GM19238 (cell line): ENCODE data around the gene FCN3.
"Not testable (repeated sequence)": the region's sequence is repeated elsewhere in the genome, so short reads cannot be mapped to it uniquely, and the experiment has no call there.

ENCODE experiments used
- DNase-seq: peaks from one replicate; pipeline ENCODE4 v3.0.0; 2011; ENCODE audit warnings: low spot score; ENCODE audit not compliant: insufficient read length

Gene FCN3

GRCh38 chr1:27399251-27400025 lies 24.8 kb upstream of the FCN3 start:
- no peak for DNase-seq

- no peak for DNase-seq
These were observed 24.0 kb upstream of the FCN3 start for GRCh38 chr1:27398405-27399149.

DNA sequence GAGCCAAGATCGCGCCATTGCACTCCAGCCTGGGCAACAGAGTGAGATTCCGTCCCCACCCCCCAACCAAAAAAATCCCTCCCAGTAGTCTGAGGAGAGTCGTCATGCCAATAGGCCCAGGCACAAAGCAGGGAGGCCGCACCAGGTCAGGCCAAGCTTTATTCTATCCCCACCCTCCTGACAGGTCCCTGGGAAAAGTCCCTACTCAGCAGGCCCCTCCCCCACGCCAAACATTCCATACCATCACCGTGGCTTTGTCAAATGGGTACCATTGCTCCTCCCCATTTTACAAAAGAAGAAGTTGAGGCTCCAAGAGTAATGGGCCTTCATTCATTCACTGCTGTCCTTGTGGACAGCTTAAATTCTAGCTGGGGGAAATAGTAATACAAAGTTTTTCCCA lies 23.1 kb upstream of the FCN3 start:
- no peak for DNase-seq

DNA sequence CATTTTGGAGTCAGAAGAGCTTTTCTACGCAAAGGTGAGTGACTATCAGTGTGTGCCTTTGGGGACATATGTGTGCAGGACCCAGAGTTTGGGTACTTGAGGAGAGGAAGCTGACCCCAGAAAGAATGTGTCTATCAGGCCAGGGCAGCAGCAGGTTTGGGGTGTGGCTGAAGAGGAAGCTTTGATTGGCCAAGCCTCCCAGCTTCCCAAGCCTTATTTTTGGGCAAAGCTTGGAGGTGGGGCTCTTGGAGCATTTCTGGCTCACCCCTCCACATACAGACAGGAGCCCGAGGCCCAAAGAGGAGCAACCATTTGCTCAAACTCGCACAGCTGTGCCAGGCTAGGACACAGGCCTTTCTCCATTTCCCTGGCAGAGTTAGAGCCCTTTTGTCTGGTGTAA lies 22.5 kb upstream of the FCN3 start:
- DNase-seq: no peak

DNA sequence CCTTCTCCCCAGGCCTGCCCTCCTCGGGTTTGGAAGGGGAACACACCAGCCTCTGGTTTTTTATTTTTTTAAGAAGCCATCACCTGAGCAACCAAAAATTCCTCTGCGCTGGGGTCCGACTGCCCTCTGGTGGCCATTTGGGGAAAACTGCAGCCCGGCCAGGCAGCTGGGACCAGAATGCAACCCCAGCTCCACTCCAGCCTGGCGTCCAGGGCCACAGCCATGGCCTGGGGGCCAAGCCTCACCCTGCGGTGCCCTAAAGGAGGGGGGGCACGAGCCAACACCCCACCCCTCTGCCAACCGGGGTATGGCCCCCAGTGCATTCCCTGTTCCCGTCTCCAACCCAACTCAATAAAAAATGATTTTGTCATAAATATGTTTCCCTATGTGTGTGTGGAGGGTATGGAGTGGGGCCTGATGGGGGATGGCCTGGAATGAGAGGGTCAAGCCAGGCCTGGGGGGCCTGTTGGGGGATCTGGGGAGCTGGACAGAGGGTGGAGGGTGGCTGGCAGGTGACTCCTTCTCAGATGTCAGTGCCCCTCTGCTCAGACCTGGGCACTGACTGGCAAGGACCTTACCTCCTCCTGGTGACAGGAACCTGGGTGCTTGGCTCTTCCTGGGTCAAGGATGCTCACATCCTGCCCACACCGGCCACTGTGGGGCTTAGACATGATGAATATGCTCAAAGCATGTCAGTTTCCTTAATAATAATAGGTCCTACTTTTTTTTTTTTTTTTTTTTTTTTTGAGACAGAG lies 21.0 kb upstream of the FCN3 start:
- peak; percentile 83 for DNase-seq

DNA sequence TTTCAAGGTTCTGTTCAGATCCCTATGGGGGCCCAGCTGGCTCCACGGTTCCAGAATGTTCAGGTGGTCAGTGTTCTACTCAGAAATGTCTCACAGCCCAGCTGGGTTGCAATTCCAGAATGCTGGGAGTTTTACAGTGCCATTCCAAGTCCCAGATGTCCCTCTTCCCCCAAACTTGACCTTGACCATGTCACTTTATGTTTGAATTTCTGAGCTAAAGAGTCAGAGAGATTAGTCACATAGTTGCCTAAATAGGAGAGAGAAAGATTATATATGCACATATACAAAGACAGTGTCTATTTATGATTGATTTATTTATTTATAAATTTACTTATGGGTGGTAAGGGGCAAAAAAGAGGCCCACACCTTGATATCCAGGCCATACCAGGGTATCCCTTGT lies 20.3 kb upstream of the FCN3 start:
- no peak for DNase-seq

- no peak for DNase-seq
These were observed 19.6 kb upstream of the FCN3 start for GRCh38 chr1:27394282-27394658.

GRCh38 chr1:27393641-27394281 lies 19.1 kb upstream of the FCN3 start:
- no peak for DNase-seq

- DNase-seq: no peak
These were observed 18.4 kb upstream of the FCN3 start for GRCh38 chr1:27392778-27393635.

- peak; percentile 92 for DNase-seq
These were observed 17.6 kb upstream of the FCN3 start, which contains the start of gene GPR3 for GRCh38 chr1:27392096-27392777. Gene GPR3 (plus strand): TSS chr1:27392622. CDS start chr1:27393799, 1,177 bp downstream.

GRCh38 chr1:27391511-27392095 lies 17.0 kb upstream of the FCN3 start:
- DNase-seq: no peak

- DNase-seq: peak; percentile 67
These were observed 13.8 kb upstream of the FCN3 start for GRCh38 chr1:27388337-27389005.

DNA sequence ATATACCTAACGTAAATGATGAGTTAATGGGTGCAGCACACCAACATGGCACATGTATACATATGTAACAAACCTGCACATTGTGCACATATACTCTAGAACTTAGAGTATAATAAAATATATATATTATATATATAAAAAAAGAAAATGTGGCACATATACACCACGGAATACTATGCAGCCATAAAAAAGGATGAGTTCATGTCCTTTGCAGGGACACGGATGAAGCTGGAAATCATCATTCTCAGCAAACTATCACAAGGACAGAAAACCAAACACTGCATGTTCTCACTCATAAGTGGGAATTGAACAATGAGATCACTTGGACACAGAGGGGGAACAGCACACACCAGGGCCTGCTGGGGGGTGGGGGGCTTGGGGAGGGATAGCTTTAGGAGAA lies 10.2 kb upstream of the FCN3 start:
- DNase-seq: not testable (repeated sequence)

DNA sequence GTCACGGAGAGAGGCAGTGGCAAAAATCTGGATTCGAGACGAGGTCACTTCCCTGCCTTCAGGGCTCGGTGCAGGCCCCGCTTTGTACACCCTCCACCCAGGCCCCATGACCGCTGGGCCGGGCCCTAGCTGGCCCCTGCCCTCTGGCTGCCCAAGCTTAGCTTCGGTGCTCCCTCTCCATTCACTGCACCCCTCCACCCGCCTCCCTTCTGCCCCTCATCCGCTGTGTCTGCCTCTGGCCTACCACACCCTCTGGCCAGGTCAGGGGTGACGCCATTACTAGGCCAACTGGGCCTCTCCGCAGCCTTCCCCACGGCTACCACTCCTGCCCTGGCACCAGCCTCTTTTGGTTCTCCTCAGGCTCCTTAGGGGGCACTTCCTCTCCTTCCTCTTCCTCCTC lies 9.0 kb upstream of the FCN3 start:
- no peak for DNase-seq

DNA sequence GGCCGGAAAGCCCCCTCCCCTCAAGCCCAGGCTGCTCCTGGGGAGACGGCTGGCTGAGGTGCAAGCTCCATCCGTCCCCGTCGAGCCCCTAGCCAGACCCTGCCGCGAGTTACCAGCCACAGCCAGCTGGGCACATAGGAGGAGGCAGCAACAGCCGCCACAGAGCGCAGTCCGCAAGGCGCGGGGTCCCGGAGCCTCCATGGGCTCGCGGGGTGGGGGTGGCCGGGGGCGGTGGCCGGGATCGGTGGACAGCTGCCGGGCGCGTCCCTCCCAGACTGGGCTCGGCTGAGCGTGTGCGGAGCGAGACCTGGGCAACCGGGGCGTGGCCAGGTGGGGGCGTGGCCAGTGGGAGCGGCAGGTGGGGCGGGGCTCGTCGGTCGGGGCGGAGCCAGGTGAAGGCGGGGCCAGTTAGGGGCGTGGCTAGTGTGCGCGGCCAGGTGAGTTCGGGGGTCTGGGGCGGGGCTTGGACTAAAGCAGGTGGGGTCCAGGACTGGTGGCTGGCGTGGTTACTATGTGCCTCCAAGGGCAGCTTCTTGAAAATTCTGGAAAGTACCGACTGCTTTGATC lies 8.5 kb upstream of the FCN3 start, which contains the start of gene CD164L2:
TSS of gene CD164L2 (minus strand) at position 295 of the 567 bp plus-strand sequence. CDS start at position 201, 94 bp downstream.
- DNase-seq: no peak

DNA sequence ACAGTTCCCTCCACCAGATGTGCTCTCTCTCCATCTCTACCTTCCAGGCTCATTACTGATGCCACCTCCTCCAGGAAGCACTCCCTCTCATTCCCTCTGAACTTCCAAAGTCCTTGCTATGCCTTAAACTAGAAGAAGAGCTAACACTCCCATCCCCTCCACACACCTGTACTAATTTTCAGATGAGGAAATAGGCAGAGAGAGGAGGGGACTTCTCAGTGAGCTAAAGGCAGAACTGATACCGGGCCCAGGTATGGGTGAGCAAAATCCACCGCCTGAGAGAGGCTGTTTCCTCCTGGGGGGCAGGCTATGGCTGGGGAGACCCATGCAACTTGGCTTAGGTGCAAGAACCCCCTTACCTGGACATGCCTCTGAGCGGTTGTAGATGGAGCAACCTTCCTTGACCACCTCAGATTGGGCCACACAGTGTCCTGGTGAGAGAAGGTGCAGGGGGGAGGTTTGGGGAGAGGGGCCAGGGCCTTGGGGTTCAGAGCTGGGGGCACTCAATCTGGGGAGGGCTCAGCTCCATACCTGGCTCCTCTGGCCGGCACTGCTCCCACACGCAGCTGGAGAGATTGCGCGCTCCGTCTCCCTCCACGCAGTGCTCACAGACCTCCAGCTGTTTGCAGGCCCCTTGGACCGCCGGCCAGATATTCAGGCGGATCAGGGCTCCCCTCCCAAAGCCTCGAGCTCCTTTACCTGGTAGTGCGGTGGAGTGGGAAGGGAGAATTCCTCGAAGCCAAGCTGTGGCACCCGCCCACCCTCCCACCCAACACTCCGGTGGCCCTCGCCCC lies 7.5 kb upstream of the FCN3 start:
- DNase-seq: no peak

DNA sequence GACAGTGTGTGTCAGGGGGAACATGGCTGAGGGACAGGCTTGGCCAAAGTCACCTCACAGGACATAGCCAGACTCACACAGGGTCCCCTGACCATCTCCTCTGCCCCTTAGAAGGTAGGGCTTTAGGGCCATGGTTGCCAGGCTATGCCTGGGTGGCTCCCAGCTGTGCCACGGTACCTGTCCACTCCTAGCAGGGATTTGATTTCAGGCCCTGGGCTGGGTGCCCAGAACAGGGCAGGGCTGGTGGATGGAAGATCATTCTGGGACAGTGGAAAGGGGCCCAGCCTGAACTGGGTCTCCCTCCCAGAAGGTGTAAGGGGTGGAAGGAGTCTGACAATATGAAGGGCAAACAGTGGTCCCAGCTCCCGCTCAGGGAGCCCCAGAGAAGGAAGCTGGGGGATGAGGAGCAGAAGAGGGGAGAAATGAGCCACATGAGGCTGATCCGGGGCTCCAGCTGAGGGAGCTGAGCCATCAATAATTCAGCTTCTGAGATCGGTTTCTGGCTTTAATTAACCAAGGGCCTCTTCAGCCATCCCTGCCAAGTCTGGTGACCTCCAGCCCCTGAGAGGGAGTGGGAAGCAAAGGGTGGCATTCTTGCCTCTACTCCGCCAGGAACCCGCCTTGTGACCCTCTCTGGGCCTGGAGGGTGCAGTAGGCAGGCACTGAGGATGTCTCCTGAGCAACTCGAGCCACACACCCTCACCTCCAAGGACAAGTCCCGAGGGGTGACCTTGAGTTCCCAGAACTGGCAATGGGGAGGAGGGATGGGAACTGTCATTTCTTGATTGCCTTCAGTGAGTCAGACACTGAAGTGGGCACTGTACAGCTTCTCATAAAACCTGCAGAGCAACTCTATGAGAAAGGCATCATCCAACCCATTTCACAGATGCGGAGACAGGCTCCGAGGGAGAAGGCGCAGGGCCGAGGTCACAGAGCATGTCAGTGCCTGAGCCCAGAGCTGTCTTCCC lies 6.4 kb upstream of the FCN3 start:
- no peak for DNase-seq
